SU-DHL-6 (cell line): ENCODE measurements around the gene CUL7.

ENCODE experiments used
- H2AFZ ChIP-seq: fragments of 200-600 bp; sonication (generic); 2 replicates; pipeline ENCODE4 v1.6.1; 2014; ENCODE audit warnings: low read depth, mild to moderate bottlenecking, moderate library complexity, mixed read lengths, antibody characterized with exemption, low read length; ENCODE audit not compliant: severe bottlenecking
- H3F3A ChIP-seq: fragments of 200-600 bp; shearing (Covaris generic); 2 replicates; pipeline ENCODE4 v1.6.0; 2016; ENCODE audit warnings: antibody characterized with exemption, mild to moderate bottlenecking; ENCODE audit not compliant: insufficient read depth
- H3K27ac ChIP-seq: fragments of 200-600 bp; sonication (generic); 2 replicates; pipeline ENCODE4 v1.5.1; 2016; ENCODE audit warnings: low read depth, mild to moderate bottlenecking, low read length, moderate library complexity, mixed read lengths
- H3K27me3 ChIP-seq: fragments of 200-600 bp; sonication (generic), shearing (Covaris generic); 2 replicates; pipeline ENCODE4 v1.6.0; 2014; ENCODE audit warnings: mild to moderate bottlenecking, low read length
- H3K36me3 ChIP-seq: fragments of 200-600 bp; sonication (generic); 2 replicates; pipeline ENCODE4 v1.6.1; 2014; ENCODE audit warnings: mild to moderate bottlenecking, low read length, mixed read lengths
- H3K4me2 ChIP-seq: fragments of 300-600, 200-600 bp; shearing (Covaris generic), sonication (generic); 2 replicates; pipeline ENCODE4 v1.6.0; 2014; ENCODE audit warnings: low read length, low read depth, mild to moderate bottlenecking; ENCODE audit not compliant: poor library complexity, severe bottlenecking
- H3K4me3 ChIP-seq: fragments of 200-600 bp; sonication (generic); 2 replicates; pipeline ENCODE4 v1.5.1; 2014; ENCODE audit warnings: antibody characterized with exemption, low read length, mild to moderate bottlenecking, mixed read lengths; ENCODE audit not compliant: insufficient read depth, poor library complexity, severe bottlenecking
- H3K79me2 ChIP-seq: fragments of 200-600 bp; sonication (generic); 2 replicates; pipeline ENCODE4 v1.6.1; 2014; ENCODE audit warnings: mild to moderate bottlenecking, low read length, moderate library complexity; ENCODE audit not compliant: insufficient read depth
- H3K9ac ChIP-seq: fragments of 200-600 bp; sonication (generic); 2 replicates; pipeline ENCODE4 v1.7.0; 2014; ENCODE audit warnings: mild to moderate bottlenecking, low read length
- H3K9me2 ChIP-seq: fragments of 200-600 bp; sonication (generic); replicated peaks from 2 replicates; pipeline ENCODE4 v1.6.1; 2014; ENCODE audit warnings: low read length; ENCODE audit not compliant: insufficient read depth
- H3K9me3 ChIP-seq: fragments of 200-600 bp; sonication (generic); 2 replicates; pipeline ENCODE4 v1.6.1; 2014; ENCODE audit warnings: low read length, mixed read lengths; ENCODE audit not compliant: insufficient read depth
- H4K20me1 ChIP-seq: fragments of 200-600 bp; sonication (generic); 2 replicates; pipeline ENCODE4 v1.6.1; 2014; ENCODE audit warnings: low read depth, mild to moderate bottlenecking, antibody characterized with exemption, low read length, moderate library complexity, mixed read lengths
- EZH2phosphoT487 ChIP-seq: fragments of 200-600 bp; sonication (generic), shearing (Covaris generic); conservative IDR thresholded peaks from 2 replicates; pipeline ENCODE4 v1.6.1; 2018; ENCODE audit warnings: mild to moderate bottlenecking, antibody characterized with exemption, low read length, moderate library complexity, mixed read lengths
- TF ChIP-seq, protein P1 (sequence below): fragments of 200-600 bp; sonication (generic); IDR thresholded peaks from one replicate; pipeline ENCODE4 v1.5.1; 2017; ENCODE audit warnings: antibody characterized with exemption, mild to moderate bottlenecking, low read length, moderate library complexity; ENCODE audit not compliant: insufficient read depth, poor library complexity, severe bottlenecking

Gene CUL7

DNA sequence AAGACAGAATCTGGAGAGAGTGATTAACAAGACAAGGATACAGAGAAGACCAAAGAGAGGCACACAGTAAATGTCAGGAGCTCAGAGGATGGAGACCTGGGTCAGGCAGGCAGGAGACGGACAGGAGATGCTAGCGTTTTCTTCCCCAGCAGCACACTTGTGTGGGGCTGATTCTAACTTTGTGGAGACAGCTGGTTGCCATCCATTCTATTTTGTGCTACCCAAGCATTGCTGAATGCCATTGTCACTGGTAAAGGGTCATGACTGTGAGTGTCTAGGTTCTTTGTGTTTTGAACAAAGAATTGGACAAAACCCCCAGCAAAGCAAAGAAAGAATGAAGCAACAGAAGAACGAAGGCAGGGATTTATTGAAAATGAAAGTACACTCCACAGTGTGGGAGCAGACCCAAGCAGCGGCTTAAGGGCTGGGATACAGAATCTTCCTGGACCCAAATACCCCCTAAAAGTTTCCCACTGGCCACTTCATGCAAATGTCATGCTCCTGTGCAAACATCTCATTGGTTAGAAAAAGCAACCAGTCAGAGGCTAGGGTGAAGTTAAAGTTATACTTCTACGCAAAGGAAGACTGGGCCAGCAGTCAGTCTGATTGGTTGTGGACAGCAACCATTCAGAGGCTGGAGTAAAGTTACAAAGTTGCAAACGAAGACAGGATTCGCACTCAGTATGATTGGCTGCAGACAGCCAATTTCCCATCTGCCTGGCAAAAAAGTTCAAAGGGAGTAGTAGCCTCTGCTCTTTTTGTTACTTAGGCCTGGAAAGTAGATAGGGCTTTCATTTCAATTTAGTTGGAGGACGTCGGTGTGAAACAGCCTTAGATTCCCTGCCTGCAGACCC, 40.0 kb upstream of the CUL7 start:
- H2AFZ ChIP-seq: no peak overlapping the region
- no peak overlapping the region for H3K4me2 ChIP-seq
- H3K27me3 ChIP-seq: no peaks in the 10 kb centered on the region
- H3K79me2 ChIP-seq: no peaks in the 10 kb centered on the region
- H3K9me2 ChIP-seq: no peaks in the 10 kb centered on the region
- H3K9me3 ChIP-seq: no peaks in the 10 kb centered on the region
- no peak overlapping the region for H3K9ac ChIP-seq
- H4K20me1 ChIP-seq: no peaks in the 10 kb centered on the region
- no peak overlapping the region for H3K27ac ChIP-seq
- no peak overlapping the region for H3K4me3 ChIP-seq
- H3F3A ChIP-seq: no peaks in the 10 kb centered on the region
- TF ChIP-seq EZH2phosphoT487: no peak
- TF ChIP-seq, protein P1, sequence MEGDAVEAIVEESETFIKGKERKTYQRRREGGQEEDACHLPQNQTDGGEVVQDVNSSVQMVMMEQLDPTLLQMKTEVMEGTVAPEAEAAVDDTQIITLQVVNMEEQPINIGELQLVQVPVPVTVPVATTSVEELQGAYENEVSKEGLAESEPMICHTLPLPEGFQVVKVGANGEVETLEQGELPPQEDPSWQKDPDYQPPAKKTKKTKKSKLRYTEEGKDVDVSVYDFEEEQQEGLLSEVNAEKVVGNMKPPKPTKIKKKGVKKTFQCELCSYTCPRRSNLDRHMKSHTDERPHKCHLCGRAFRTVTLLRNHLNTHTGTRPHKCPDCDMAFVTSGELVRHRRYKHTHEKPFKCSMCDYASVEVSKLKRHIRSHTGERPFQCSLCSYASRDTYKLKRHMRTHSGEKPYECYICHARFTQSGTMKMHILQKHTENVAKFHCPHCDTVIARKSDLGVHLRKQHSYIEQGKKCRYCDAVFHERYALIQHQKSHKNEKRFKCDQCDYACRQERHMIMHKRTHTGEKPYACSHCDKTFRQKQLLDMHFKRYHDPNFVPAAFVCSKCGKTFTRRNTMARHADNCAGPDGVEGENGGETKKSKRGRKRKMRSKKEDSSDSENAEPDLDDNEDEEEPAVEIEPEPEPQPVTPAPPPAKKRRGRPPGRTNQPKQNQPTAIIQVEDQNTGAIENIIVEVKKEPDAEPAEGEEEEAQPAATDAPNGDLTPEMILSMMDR: no peak
- no peaks in the 10 kb centered on the region for H3K36me3 ChIP-seq

DNA sequence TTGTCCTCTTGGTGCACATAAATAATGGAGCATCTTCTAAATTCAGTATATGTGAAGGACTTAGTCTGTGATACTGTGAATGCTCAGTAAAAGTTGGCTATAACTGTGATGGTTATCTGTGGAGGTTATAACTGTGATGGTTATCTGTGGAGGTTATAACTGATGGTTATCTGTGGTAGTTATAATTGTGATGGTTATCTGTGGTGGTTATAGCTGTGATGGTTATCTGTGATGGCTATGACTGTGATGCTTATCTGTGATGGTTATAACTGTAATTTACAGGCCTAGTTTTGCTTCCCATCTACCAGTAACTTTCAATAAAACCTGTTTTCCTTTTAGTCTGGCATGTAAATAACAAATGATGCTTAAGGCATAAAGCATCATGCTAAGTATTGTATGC, 39.0 kb upstream of the CUL7 start:
- no peaks in the 10 kb centered on the region for H3K36me3 ChIP-seq
- H3K4me2 ChIP-seq: no peak overlapping the region
- H3K9me3 ChIP-seq: no peaks in the 10 kb centered on the region
- no peaks in the 10 kb centered on the region for H3K79me2 ChIP-seq
- H3K9me2 ChIP-seq: no peaks in the 10 kb centered on the region
- H3K27me3 ChIP-seq: no peaks in the 10 kb centered on the region
- no peaks in the 10 kb centered on the region for H4K20me1 ChIP-seq
- H2AFZ ChIP-seq: no peak overlapping the region
- no peak overlapping the region for H3K4me3 ChIP-seq
- TF ChIP-seq, protein P1: no peak
- no peak for TF ChIP-seq EZH2phosphoT487
- no peak overlapping the region for H3K9ac ChIP-seq
- no peaks in the 10 kb centered on the region for H3F3A ChIP-seq
- H3K27ac ChIP-seq: no peak overlapping the region

DNA sequence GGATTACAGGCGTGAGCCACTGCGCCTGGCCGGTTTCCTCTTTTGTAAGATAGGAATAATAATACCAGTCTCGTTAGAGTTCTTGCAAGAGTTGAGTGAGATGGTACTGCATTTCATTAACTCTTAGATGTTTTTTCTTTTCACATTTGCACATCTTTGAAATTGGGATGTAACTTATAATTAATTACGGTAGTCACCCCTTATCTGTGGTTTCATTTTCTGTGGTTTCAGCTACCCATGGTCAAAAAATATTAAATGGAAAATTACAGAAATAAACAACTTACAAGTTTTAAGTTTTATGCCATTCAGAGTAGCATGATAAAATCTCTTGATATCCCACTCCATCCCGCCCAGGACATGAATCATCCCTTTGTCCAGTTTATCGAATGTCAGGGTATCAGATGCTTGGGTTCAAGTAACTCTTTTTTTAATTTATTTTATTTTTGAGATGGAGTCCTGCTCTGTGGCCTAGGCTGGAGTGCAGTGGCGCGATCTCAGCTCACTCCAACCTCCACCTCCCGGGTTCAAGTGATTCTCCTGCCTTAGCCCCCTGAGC, 37.9 kb upstream of the CUL7 start:
- Histone ChIP-seq H3K9me3 (no peaks in the 10 kb centered on the region), H4K20me1 (no peaks in the 10 kb centered on the region), H2AFZ (no peak overlapping the region), H3K27me3 (no peaks in the 10 kb centered on the region), H3K27ac (no peak overlapping the region), H3K9me2 (no peaks in the 10 kb centered on the region), H3K4me2 (no peak overlapping the region), H3K4me3 (no peak overlapping the region), H3K9ac (no peak overlapping the region), H3K79me2 (no peaks in the 10 kb centered on the region), H3K36me3 (no peaks in the 10 kb centered on the region), H3F3A (no peaks in the 10 kb centered on the region)
- TF ChIP-seq, protein P1: no peak
- no peak for TF ChIP-seq EZH2phosphoT487
